CD14-positive monocyte (primary cell): ENCODE measurements around the gene CATSPER1. TPM values are rescaled to one million over a fixed set of nuclear protein-coding genes. Genes with fewer than 3 reads are reported as not detected.

Experiments
- DNase-seq, 3 donors: peaks; one replicate each; pipeline ENCODE4 v3.0.0-alpha.2; 2011 to 2022
- H2AFZ ChIP-seq: 2 replicates; pipeline ENCODE4 v1.6.0; 2012; ENCODE audit warnings: mild to moderate bottlenecking, low read depth, low read length, inconsistent platforms; ENCODE audit not compliant: insufficient read depth, poor library complexity, severe bottlenecking
- H3K27ac ChIP-seq, 2 donors: 1 replicate in 1 of 2; 2 replicates in 1 of 2; pipeline ENCODE4 v1.5.1; 2012 to 2013; ENCODE audit warnings: low read length in 2 of 2, control low read depth in 1 of 2, inconsistent platforms in 1 of 2, low read depth in 1 of 2, mild to moderate bottlenecking in 1 of 2
- H3K27me3 ChIP-seq, 2 donors: one replicate each; pipeline versions ENCODE4 v1.6.0 to v1.6.1; 2011 to 2013; ENCODE audit warnings: low read length in 2 of 2; ENCODE audit not compliant: control insufficient read depth in 2 of 2, insufficient read depth in 2 of 2
- H3K36me3 ChIP-seq, 2 donors: replicated peaks in 1 of 2; 1 replicate in 1 of 2; 2 replicates in 1 of 2; pipeline versions ENCODE4 v1.5.1 to v1.6.1; 2012 to 2013; ENCODE audit warnings: low read length in 2 of 2, control low read depth in 1 of 2, inconsistent platforms in 1 of 2, mild to moderate bottlenecking in 1 of 2; ENCODE audit not compliant: insufficient read depth in 2 of 2, control insufficient read depth in 1 of 2
- H3K4me1 ChIP-seq, 2 donors: 1 replicate in 1 of 2; 2 replicates in 1 of 2; pipeline versions ENCODE4 v1.5.1 to v1.6.1; 2012 to 2013; ENCODE audit warnings: low read length in 2 of 2, control low read depth in 1 of 2, inconsistent platforms in 1 of 2, mild to moderate bottlenecking in 1 of 2, moderate library complexity in 1 of 2; ENCODE audit not compliant: insufficient read depth in 2 of 2, control insufficient read depth in 1 of 2
- H3K4me2 ChIP-seq: replicated peaks from 2 replicates; pipeline ENCODE3; 2012; ENCODE audit warnings: low read length, moderate library complexity, mild to moderate bottlenecking; ENCODE audit not compliant: poor library complexity, severe bottlenecking; ENCODE audit errors: extremely low read depth
- H3K4me3 ChIP-seq, 3 experiments: fragments of 200-600 bp in 1 of 3; sonication (generic) in 1 of 3; replicated peaks in 1 of 3; 1 replicate in 2 of 3; 2 replicates in 1 of 3; pipeline ENCODE4 v1.5.1; 2011 to 2013; ENCODE audit warnings: low read length in 3 of 3, mild to moderate bottlenecking in 3 of 3, control low read depth in 2 of 3, low read depth in 2 of 3, inconsistent platforms in 1 of 3, moderate library complexity in 1 of 3
- H3K79me2 ChIP-seq: 2 replicates; pipeline ENCODE4 v1.6.0; 2012; ENCODE audit warnings: mild to moderate bottlenecking, control low read depth, inconsistent platforms, low read length, moderate library complexity; ENCODE audit not compliant: insufficient read depth
- H3K9ac ChIP-seq: 2 replicates; pipeline ENCODE4 v1.6.0; 2017; ENCODE audit warnings: low read length, mild to moderate bottlenecking; ENCODE audit not compliant: insufficient read depth, poor library complexity, severe bottlenecking
- H3K9me3 ChIP-seq, 2 donors: replicated peaks in 1 of 2; 1 replicate in 1 of 2; 2 replicates in 1 of 2; pipeline versions ENCODE4 v1.5.1 to v1.6.1; 2012 to 2013; ENCODE audit warnings: low read length in 2 of 2, control low read depth in 1 of 2; ENCODE audit not compliant: control insufficient read depth in 1 of 2, insufficient read depth in 1 of 2
- H4K20me1 ChIP-seq: 2 replicates; pipeline ENCODE4 v1.6.0; 2012; ENCODE audit warnings: mild to moderate bottlenecking, low read length, control low read depth, moderate library complexity; ENCODE audit not compliant: insufficient read depth
- H3K27ac Mint-ChIP-seq, 7 donors: one replicate each; pipeline ENCODE4 v1.8.0; 2020; ENCODE audit warnings: mild to moderate bottlenecking in 7 of 7, mixed read lengths in 7 of 7, moderate library complexity in 6 of 7, inconsistent platforms in 2 of 7
- H3K27me3 Mint-ChIP-seq, 3 donors: one replicate each; pipeline ENCODE4 v1.8.0; 2021 to 2022; ENCODE audit warnings: low read depth in 3 of 3, mild to moderate bottlenecking in 3 of 3, mixed read lengths in 3 of 3, moderate library complexity in 3 of 3, inconsistent platforms in 1 of 3
- H3K36me3 Mint-ChIP-seq, 2 donors: one replicate each; pipeline ENCODE4 v1.8.0; 2020; ENCODE audit warnings: mixed read lengths in 2 of 2, inconsistent platforms in 1 of 2, mild to moderate bottlenecking in 1 of 2
- H3K4me1 Mint-ChIP-seq: one replicate; pipeline ENCODE4 v1.8.0; 2020; ENCODE audit warnings: mild to moderate bottlenecking, mixed read lengths
- H3K4me3 Mint-ChIP-seq, 2 donors: one replicate each; pipeline ENCODE4 v1.8.0; 2020; ENCODE audit warnings: mild to moderate bottlenecking in 2 of 2, mixed read lengths in 2 of 2, moderate library complexity in 1 of 2
- H3K9me3 Mint-ChIP-seq, 7 donors: one replicate each; pipeline ENCODE4 v1.8.0; 2020 to 2022; ENCODE audit warnings: mixed read lengths in 7 of 7, mild to moderate bottlenecking in 6 of 7, moderate library complexity in 6 of 7, inconsistent platforms in 2 of 7
- WGBS: methylation state at CpG from one replicate; pipeline ENCODE4 v1.1.5; 2013; ENCODE audit warnings: missing lambda C conversion rate; ENCODE audit not compliant: insufficient coverage; 5-methylcytosine and 5-hydroxymethylcytosine counted together
- intact Hi-C, 2 donors: fragments of 100-400 bp; cut with micrococcal nuclease; formaldehyde crosslinking; loops; one replicate each; pipeline versions ENCODE4 v1.15.0 to v1.15.1; 2023
- polyA plus RNA-seq, 3 donors: library from polyadenylated mRNA; depleted of rRNA in 1 of 3; unstranded in 2 of 3; stranded (reverse) in 1 of 3; fragments of 300-500 nt in 2 of 3; fragments of >200 nt in 1 of 3; fragmentation: Illumina TruSeq in 2 of 3; gene quantifications; 1 replicate in 2 of 3; 2 replicates in 1 of 3; pipeline ENCODE4 v1.2.3, GENCODE V29; 2012 to 2021
- TF ChIP-seq, protein P1 (sequence below): fragments of 200-600 bp; IDR thresholded peaks from one replicate; pipeline ENCODE4 v1.8.0; 2022; ENCODE audit warnings: antibody characterized with exemption, mild to moderate bottlenecking

CATSPER1 gene
- polyA plus RNA-seq, 3 donors: 15.4 to 24.1 (median 22.0) TPM

DNA sequence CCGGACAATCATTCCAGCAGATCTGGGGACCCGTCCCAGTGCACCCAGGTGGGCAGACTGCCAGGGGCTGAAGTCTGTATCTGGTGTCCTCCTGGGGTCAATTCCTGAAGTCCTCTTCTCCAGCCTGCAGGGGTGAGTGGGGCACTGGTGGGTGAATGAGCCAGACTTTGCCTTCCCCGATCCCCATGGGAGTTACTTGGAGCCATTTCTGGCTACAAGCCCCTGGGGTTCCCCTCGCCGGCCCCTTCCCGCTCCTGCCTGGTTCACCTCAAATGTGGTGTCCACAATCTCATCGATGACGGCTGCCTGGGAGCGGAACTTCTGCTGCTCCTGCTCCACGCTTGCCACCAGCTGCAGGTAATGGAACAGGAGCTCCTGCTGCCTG, 9.5 kb downstream of the CATSPER1 start:
- peaks cover 58 to 59% of the 10 kb centered on the region in 2 donors for H3K4me1 ChIP-seq
- H3K4me2 ChIP-seq: no peak overlapping the region
- WGBS: 96% methylated on average over 10 of the region's 10 CpGs
- H3K27me3 ChIP-seq: peaks cover 5% of the 10 kb centered on the region in 2 donors
- H3K4me3 Mint-ChIP-seq: no peak overlapping the region
- H3K27ac Mint-ChIP-seq: no peak overlapping the region
- intact Hi-C loops: no loop called here
- peaks cover 20 to 29% of the 10 kb centered on the region in 2 donors for H3K36me3 Mint-ChIP-seq
- H4K20me1 ChIP-seq: no peaks in the 10 kb centered on the region
- H3K9me3 Mint-ChIP-seq: peaks cover 0 to 2% (median 0%) of the 10 kb centered on the region in 7 donors
- TF ChIP-seq, protein P1, sequence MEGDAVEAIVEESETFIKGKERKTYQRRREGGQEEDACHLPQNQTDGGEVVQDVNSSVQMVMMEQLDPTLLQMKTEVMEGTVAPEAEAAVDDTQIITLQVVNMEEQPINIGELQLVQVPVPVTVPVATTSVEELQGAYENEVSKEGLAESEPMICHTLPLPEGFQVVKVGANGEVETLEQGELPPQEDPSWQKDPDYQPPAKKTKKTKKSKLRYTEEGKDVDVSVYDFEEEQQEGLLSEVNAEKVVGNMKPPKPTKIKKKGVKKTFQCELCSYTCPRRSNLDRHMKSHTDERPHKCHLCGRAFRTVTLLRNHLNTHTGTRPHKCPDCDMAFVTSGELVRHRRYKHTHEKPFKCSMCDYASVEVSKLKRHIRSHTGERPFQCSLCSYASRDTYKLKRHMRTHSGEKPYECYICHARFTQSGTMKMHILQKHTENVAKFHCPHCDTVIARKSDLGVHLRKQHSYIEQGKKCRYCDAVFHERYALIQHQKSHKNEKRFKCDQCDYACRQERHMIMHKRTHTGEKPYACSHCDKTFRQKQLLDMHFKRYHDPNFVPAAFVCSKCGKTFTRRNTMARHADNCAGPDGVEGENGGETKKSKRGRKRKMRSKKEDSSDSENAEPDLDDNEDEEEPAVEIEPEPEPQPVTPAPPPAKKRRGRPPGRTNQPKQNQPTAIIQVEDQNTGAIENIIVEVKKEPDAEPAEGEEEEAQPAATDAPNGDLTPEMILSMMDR: no peak
- H3K27me3 Mint-ChIP-seq: peaks cover 8 to 11% (median 10%) of the 10 kb centered on the region in 3 donors
- H3K27ac ChIP-seq: no peak overlapping the region
- H3K36me3 ChIP-seq: peaks cover 8 to 9% of the 10 kb centered on the region in 2 donors
- H3K79me2 ChIP-seq: peaks cover 11% of the 10 kb centered on the region
- H3K9me3 ChIP-seq: no peaks in the 10 kb centered on the region
- H3K9ac ChIP-seq: no peak overlapping the region
- no peak overlapping the region for H2AFZ ChIP-seq
- DNase-seq: no peak
- H3K4me3 ChIP-seq: no peak overlapping the region
- peaks cover 55% of the 10 kb centered on the region for H3K4me1 Mint-ChIP-seq

DNA sequence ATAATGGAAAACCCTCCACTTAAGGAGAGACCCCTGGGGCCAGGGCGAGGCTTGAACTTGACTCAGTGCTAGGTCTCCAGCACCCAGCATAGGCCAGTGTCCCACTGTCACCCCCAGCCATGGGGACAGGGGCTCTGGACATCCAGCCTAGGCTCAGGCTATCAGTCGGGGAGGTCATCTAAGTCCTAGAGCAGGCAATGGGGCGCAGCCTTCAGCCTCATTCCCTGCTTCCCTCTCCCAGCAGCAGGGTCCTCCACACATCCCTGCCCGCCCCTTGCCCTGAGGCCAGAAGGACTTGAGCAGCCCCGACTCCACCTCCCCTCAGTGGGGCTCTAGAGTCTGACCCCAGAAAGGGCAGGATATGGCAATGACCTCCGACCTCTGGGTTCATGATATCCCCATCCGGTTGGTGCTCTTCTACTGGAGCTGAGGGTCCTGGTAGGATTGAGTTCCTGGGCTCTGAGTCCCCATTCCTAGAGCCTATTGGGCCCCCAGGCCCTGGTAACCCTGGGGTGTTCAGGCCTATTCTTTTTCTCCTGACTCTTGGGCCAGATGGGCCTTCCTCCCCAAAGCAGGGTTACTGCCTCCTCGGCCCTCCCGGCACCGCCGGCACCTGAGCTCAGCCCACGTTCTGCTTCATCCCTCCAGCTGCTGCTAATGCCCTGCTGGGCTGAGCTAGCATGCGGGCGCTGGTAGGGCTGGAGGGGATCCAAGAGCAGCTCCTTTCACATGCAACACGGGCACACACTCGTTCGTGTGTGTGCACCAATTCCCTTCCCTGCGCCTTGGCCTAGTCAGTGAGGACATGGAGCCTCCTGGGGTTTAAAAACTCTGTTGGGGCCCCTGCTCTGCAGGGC, 10.1 kb downstream of the CATSPER1 start:
- Mint-ChIP-seq H3K9me3 (peaks cover 0 to 4% (median 0%) of the 10 kb centered on the region in 7 donors), H3K27me3 (peaks cover 14 to 16% (median 16%) of the 10 kb centered on the region in 3 donors), H3K36me3 (peaks cover 20 to 29% of the 10 kb centered on the region in 2 donors), H3K4me3 (no peak overlapping the region), H3K27ac (no peak overlapping the region), H3K4me1 (peaks cover 52% of the 10 kb centered on the region)
- Histone ChIP-seq H3K9me3 (no peaks in the 10 kb centered on the region), H4K20me1 (no peaks in the 10 kb centered on the region), H3K79me2 (peaks cover 11% of the 10 kb centered on the region), H3K27ac (no peak overlapping the region), H3K27me3 (peaks cover 10% of the 10 kb centered on the region in 2 donors), H3K9ac (no peak overlapping the region), H2AFZ (no peak overlapping the region), H3K36me3 (peaks cover 8 to 9% of the 10 kb centered on the region in 2 donors), H3K4me1 (peaks cover 56 to 57% of the 10 kb centered on the region in 2 donors), H3K4me3 (no peak overlapping the region), H3K4me2 (no peak overlapping the region)
- 93% methylated on average over 13 of the region's 18 CpGs for WGBS
- intact Hi-C loops: no loop called here
- TF ChIP-seq, protein P1: no peak
- DNase-seq: no peak
